ENCODE data around the gene DICER1.
"Not testable (repeated sequence)": the region's sequence is repeated elsewhere in the genome, so short reads cannot be mapped to it uniquely, and the experiment has no call there.

The DICER1 gene

GRCh38 chr14:95184413-95184790 lies 27.1 kb upstream of the DICER1 start:
- DNase-seq (ENCODE audit: low read depth), result no peak

- DNase-seq (ENCODE audit: low read depth), result no peak
Measured at GRCh38 chr14:95183532-95184412, 26.4 kb upstream of the DICER1 start.

GRCh38 chr14:95183082-95183481 lies 25.8 kb upstream of the DICER1 start:
- DNase-seq (ENCODE audit: low read depth), result no peak

GRCh38 chr14:95182379-95182778 lies 25.1 kb upstream of the DICER1 start:
- DNase-seq (ENCODE audit: low read depth), result no peak

GRCh38 chr14:95180966-95181741 lies 23.8 kb upstream of the DICER1 start:
- no peak for DNase-seq (ENCODE audit: low read depth)

- DNase-seq (ENCODE audit: low read depth), result not testable (repeated sequence)
Measured at GRCh38 chr14:95175670-95176069, 18.3 kb upstream of the DICER1 start.

GRCh38 chr14:95174184-95174792 lies 17.0 kb upstream of the DICER1 start:
- DNase-seq (ENCODE audit: low read depth), result peak; percentile 37

- DNase-seq (ENCODE audit: low read depth), result no peak
Measured at GRCh38 chr14:95173518-95173917, 16.2 kb upstream of the DICER1 start.

GRCh38 chr14:95167177-95167576 lies 9.8 kb upstream of the DICER1 start:
- DNase-seq (ENCODE audit: low read depth), result no peak

- DNase-seq (ENCODE audit: low read depth), result no peak
Measured at GRCh38 chr14:95165517-95165916, 8.2 kb upstream of the DICER1 start.

- peak; percentile 22 for DNase-seq (ENCODE audit: low read depth)
Measured at GRCh38 chr14:95164506-95164905, 7.2 kb upstream of the DICER1 start.

GRCh38 chr14:95163666-95164065 lies 6.3 kb upstream of the DICER1 start:
- no peak for DNase-seq (ENCODE audit: low read depth)

- no peak for DNase-seq (ENCODE audit: low read depth)
Measured at GRCh38 chr14:95163132-95163531, 5.8 kb upstream of the DICER1 start.

- no peak for DNase-seq (ENCODE audit: low read depth)
Measured at GRCh38 chr14:95162641-95163040, 5.3 kb upstream of the DICER1 start.

- no peak for DNase-seq (ENCODE audit: low read depth)
Measured at GRCh38 chr14:95157048-95157326, 342 bp downstream of the DICER1 start.

- peak; percentile 55 for DNase-seq (ENCODE audit: low read depth)
Measured at GRCh38 chr14:95156161-95157047, 925 bp downstream of the DICER1 start.

- no peak for DNase-seq (ENCODE audit: low read depth)
Measured at GRCh38 chr14:95155045-95155444, 2.3 kb downstream of the DICER1 start.

- DNase-seq (ENCODE audit: low read depth), result no peak
Measured at GRCh38 chr14:95153866-95154265, 3.5 kb downstream of the DICER1 start.

- DNase-seq (ENCODE audit: low read depth), result no peak
Measured at GRCh38 chr14:95151561-95151960, 5.8 kb downstream of the DICER1 start.

- no peak for DNase-seq (ENCODE audit: low read depth)
Measured at GRCh38 chr14:95150910-95151309, 6.4 kb downstream of the DICER1 start.

GRCh38 chr14:95149441-95149840 lies 7.9 kb downstream of the DICER1 start:
- no peak for DNase-seq (ENCODE audit: low read depth)

- no peak for DNase-seq (ENCODE audit: low read depth)
Measured at GRCh38 chr14:95147597-95147996, 9.7 kb downstream of the DICER1 start.
